DMS 273 (cell line): ENCODE data around the gene DEXI.
"Not testable (repeated sequence)": the region's sequence is repeated elsewhere in the genome, so short reads cannot be mapped to it uniquely, and the experiment has no call there.

Source experiments
- DNase-seq: peaks from one replicate; lab custom pipeline; 2025; ENCODE audit not compliant: unreplicated experiment; lab: John Stamatoyannopoulos, UW

The DEXI gene

DNA sequence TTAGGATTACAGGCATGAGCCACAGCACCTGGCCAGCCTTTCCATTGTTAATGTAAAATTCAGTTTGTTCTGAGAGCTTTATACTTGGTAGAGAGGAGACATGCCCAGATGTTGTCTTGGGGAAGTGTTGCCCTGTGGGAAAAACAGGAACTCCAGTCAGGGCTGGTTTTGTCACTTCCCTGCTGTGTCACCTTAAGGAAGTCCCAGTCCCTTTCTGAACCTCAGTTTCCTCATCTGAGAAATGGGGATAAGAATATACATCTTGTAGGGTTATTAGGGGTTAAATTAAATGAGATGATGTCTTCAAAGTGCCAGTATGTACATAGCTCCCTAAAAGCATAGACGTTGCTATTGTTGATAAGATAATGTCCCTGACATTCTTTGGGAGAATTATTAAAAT is 27.3 kb upstream of the DEXI start:
- DNase-seq: no peak

DNA sequence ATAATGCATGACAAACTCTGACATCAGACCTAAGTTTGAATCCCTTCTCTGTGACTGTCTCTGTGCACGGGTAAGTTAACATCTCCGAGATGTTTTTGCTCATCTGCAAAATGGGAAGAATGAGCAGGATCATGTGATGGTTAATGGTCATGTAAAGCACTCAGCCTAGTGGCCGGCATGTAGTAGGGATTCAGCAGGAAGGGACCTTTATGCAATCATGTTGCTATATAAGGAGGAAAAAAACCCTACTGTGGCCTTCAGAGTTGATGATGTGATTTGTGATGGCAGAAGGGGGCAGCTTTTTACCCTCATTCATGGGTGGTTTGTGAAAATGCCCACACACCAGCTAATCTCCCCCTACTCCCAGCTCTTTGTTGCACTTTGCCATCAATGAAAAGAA is 26.2 kb upstream of the DEXI start:
- no peak for DNase-seq

DNA sequence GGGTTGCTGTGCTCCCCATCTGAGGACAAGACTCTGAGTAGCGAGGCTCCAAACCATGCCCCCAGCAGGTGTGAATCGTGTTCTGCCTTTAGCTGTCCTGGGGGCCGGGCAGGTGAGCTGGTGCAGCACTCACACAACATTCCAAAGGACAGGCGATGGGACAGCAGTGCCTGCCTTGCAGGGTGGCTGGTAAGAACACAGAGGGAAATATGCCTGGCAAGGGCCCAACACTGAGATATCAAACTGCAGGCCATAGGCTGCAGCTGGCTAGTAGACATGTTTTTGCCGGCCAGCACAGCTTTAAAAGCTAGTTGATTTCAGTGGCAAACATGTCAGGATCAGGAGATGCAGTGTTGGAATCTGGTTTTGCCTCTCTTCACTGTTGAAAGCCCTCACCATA is 25.7 kb upstream of the DEXI start:
- no peak for DNase-seq

DNA sequence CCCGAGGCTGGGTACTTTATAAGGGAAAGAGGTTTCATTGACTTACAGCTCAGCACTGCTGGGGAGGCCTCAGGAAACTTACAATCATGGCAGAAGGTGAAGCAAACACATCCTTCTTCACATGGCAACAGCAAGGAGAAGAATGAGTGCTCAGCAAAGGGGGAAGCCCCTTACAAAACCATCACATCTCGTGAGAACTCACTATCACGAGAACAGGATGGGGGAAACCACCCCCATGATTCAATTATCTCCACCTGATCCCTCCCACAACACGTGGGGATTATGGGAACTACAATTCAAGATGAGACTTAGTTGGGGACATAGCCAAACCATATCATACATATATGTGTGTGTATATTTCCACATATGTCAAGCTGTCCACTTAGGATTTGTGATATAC is 24.3 kb upstream of the DEXI start:
- not testable (repeated sequence) for DNase-seq

DNA sequence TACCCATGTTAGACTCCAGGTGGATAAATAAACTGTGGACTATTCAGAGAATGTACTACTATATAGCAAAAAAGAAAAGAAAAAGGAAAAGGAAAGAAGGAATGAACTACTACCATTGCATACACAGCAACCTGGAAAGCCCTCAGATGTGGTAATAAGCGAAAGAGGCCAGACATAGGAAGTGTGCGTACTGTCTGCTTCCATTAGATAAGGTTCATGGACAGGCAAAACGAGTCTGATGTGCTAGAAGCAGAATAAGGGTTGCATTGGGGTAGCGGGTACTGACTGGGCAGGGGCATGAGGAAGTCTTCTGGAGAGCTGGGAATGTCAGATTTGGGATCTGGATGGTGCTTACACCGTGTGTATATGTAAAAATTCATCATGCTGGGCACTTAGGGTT is 23.9 kb upstream of the DEXI start:
- DNase-seq: no peak

DNA sequence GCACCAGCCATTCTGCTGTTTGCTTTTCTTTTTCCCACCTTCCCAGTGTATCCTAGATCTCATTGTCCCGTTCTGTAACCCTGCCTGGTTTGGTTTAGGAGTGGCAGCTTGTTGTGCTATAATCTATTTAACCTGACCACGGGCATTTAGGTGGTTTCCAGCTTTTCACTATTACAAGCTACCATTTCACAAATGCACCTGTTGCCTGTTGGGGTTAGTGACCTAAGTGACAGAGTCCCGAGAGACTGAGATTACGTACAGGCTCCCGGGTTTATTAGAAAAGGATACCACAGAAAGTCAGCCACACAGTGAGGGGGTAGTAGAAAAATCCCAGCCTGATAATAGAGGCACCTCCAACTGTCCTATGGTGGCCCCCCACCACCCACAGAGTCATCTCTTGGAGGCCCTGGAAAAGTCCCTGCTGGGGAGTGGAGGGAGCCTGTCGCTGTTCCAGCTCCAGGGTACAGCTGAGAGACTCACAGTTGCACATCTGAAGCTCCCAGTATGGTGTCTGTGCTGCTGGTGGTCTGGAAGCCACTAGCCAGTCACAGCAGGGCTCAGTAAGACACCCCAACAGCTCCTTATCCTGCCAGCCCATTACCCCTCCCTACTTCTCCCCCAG is 23.3 kb upstream of the DEXI start:
- DNase-seq: no peak

DNA sequence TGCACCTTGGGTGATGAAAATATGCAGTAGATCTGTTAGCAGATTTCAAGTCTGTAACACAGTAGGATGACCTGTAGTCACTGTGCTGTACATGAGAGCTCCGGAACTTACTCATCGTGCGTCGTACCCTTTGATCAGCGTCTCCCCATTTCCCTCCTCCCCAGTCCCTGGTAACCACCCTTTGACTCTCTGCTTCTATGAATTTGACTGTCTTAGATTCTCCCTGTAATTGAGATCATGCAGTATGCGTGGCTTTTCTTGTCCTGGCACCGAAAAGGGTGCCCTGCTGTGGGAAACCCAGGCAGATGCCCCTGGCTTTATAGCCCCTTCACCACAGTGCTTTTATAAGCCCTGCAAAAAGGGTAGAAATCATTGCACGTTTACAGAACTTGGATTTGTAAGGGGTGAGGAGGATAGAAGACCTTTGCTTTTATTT is 22.6 kb upstream of the DEXI start:
- DNase-seq: no peak

DNA sequence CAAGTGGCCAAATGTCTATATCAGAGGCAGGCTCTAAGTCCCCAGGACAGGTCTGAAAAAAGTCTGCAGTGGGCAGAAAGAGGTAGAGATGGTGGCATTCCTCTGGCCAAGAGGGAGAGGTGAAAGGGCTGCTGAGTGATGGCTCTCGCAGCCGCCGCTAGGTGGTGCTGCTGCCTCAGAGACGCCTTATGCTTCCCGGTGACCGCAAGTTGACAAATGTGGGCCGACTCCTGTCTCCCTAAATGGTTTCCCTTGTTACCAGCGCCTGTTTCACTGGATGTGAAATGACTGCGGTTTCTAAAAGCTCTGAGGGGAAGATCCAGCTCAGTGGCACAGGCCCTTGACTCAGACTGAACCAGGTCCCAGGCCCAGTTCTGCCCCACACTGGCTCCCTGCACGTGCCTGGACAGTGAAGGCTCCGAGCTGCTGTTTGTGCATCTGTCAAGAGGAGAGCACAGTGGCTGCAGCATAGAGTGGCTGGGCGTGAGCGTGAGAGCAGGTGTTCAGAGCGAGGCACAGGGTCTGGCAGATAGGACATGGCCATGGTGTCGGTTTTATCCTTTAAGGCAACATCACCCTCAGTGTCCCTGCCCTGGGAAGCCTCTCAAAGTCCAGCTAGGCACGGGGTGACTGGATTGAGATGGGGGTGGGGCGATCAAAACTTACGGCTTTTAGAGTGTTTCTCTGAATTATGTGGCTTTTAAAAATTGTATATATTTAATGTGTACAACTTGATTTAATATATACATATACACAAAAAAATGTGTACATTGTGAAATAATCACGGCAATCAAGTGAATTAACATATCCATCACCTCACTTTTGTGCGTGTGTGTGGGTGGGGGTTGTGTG is 22.0 kb upstream of the DEXI start:
- peak; percentile 89 for DNase-seq

DNA sequence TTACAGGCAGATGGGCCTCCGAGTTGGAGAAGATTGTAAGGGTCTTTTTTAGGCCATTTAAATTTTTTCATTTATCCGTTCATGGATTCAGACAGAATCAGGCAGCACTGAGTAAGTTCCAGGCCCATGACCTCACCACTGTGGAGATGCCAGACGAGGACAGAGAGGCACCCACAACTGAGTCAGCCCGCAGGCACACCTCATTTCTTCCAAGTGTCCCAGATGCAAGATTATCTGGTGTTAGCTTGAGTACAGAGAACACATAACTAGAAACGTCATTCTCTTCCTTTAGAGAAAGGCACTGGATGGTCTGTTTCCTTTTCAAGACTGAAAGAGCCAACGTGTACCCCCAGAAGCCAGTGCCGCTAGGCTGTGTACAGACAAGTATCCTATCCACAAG is 19.0 kb upstream of the DEXI start:
- DNase-seq: no peak

DNA sequence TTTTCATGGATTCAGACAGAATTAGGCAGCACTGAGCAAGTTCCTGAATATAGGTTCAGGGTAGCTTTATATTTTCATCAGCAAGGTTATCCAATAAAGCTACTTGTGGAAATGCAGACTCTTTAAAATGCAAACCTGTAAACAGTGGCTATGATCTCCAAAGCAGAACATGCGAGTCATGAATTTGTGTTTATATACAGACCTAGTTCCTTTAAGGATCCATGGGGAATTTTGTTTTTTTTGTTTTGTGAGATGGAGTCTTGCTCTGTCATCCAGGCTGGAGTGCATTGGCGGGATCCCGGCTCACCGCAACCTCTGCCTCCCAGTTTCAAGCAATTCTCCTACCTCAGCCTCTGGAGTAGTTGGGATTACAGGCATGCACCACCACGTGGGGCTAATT is 16.9 kb upstream of the DEXI start:
- DNase-seq: no peak

DNA sequence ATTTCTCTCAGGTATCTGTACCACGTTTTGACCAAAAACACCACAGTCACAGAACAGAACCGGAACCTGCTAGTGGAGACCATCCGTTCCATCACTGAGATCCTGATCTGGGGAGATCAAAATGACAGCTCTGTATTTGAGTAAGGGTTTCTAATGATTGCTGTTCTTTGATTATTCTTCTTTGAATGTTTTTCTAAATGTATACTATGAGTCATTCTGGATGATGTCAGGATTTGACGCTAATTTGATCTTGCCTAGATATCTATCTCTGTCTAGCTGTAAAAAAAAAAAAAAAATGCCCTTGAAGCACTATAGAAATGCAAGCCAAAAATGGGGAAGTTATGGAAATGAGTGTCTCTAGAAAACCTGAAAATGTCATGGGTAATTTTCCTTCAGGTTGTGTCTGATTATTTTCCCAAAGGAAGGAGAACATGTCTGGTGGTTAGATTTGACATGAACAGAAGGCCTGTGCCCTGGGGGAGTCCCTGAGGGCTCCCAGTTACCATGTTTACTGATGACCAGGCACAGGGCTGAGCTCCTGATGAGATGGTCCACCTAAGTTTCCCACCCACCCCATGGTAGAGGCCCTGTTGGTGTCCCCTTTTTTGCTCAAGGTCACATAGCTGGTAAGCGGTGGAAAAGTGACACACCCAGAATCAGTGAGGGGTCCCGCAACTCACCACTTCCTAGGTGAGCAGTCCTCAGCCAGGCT is 15.7 kb upstream of the DEXI start:
- no peak for DNase-seq

DNA sequence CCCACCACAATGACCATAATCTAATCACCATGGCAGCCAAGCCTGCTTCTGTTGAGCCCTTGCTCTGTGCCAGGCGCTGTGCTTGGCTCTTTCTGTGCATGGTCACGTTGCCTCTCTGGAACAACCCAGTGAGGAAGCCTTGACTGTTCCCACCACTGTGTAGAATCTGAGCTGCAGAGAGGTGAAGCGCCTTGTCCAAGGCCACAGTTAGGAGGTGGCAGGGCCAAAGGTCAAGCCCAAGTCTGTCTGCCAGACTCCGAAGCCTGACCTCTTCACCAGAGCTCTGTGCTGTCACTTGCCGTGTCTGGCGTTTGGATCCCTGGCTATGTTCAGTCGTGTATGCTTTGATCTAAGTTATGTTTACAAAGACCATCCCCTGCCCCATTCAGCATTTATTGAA is 12.6 kb upstream of the DEXI start:
- DNase-seq: no peak

DNA sequence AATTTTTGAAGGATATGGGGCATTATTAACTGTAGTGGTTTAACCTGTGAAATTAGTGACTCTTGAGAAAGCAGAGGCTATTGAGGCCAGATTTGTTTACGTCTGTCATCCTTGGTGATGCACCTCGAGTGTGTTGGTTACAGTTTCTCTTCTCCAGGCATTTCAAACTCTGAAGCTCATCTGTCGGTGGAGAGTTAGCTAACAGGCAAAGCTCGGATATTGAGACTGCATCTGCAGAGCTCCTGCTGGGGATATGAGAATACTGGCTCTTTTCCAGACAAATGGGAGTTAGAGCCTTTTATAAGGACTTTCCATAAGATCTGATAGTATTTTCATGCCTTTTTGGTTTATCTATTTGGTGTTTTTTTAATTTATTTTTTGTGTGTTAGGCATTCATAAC is 8.8 kb upstream of the DEXI start:
- peak; percentile 50 for DNase-seq

DNA sequence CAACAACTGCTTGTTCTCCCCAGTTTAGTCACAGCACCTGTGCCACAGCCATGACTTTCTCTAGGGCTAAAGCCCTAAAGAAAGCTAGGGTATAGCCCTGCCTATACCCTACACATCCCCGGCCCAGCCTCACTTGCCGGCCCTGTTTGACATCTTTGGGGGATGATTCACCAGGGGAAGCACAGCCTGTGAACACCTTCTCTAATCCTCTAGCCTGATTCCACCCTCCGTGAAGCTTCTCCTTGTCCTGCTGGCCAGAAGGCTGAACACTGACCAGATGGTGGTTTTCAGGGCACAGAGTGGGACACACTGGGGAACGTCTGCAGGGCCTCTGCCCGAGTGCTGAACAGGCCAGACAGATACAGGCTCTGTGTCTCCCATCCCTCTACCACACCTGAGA is 8.1 kb upstream of the DEXI start:
- no peak for DNase-seq

DNA sequence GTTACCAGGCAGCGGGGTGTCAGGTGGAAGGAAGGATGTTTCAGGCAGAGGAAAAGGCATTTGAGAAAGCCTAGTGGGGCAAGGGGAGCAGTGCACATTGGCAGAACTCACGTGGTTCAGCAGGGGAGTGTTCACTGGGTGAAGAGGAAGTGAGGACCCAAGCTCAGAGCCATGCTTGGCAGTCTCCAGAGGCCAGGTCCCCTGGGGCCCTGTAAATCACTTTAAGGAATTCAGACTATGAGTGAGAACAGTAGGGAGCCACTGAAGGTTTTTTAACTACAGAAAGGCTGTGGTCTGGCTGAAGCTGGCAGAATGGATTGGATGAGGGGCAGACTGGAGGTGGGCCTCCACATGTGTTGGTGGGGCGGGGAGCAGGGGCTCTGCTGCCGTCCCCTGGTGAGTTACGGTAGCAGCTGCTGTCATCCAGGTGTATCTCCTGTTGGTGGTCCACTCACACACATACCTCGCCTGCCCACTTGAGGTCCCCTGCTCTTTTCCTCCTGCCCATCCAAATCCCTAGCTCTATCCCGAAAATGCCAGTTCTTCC is 7.2 kb upstream of the DEXI start:
- peak; percentile 19 for DNase-seq

DNA sequence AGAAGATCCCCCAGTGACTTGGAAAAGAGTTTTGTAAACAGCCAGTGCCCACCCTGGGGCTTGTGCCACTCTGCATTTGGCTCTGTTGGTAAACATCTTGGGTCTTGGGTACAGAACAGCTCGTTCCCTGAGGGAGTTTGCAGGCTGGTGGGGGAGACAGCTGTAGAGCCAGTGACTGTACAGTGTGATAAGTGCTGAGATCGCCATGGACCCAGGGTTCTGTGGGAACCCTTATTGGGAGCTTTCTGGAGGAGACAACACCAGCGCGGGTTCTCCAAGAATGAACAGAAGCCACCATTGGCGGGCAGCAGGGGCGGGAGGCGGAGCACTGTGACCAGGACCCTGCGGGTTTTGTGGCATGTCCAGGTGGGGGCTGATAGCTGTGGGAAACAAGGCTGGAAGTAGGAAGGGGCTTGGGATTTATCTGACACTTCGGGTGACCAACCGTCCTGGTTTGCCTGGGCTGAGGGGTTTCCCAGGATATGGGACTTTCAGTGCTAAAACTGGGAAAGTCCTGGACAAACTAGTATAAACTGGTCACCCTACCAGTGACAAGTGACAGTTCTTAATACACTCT is 5.0 kb upstream of the DEXI start:
- DNase-seq: no peak

DNA sequence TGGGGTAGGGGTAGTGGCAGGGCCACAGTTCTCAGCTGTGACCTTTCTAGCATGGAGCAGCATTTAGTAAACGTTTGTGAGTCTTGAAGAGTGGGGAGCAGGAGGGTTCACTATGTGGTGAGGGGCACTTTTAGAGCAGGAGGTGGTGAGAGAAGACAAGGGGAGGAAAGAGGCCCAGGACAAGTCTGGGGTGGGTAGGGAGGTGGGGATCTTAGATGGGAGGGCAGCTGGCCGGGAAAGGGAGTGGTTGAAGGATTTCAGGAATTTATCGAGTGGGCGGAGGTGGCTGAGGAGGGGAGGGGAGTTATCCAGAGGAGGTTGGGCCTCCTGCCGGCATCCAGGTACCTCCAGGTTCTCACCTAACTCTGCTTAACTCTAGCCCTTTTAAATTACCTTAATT is 4.0 kb upstream of the DEXI start:
- no peak for DNase-seq

DNA sequence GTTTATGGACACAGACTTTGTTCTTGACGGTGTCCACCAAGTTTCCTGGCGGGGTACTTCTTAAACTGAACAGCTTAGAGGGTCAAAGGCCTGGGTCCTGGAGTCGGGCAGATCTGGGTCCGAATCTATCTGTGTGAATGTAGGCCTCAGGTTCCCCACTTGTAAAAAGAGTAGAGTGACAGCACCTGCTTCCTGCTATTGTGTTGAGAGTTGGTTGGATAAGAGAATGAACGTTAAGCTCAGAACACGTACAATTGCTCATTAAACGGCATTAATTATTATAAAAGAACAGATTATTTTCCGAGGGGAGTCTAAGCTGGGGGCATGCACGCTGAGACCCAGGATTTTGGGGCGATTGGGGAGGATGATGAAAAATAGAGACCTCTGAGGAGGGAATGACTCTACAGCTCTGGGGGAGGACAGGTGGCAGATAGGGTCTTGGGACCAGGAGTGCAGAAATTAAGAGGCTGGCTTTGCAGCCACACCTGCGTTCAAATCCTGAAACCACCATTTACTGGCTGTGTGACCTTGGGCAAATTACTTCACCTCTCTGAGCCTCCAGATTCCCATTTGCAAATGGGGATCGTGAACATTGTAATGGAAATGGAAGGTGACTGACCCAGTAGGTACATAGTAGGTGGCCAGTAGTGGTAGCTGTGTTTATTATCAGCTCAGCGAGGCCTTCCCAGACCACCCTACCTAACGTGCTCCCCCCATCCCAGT is 3.0 kb upstream of the DEXI start:
- no peak for DNase-seq

DNA sequence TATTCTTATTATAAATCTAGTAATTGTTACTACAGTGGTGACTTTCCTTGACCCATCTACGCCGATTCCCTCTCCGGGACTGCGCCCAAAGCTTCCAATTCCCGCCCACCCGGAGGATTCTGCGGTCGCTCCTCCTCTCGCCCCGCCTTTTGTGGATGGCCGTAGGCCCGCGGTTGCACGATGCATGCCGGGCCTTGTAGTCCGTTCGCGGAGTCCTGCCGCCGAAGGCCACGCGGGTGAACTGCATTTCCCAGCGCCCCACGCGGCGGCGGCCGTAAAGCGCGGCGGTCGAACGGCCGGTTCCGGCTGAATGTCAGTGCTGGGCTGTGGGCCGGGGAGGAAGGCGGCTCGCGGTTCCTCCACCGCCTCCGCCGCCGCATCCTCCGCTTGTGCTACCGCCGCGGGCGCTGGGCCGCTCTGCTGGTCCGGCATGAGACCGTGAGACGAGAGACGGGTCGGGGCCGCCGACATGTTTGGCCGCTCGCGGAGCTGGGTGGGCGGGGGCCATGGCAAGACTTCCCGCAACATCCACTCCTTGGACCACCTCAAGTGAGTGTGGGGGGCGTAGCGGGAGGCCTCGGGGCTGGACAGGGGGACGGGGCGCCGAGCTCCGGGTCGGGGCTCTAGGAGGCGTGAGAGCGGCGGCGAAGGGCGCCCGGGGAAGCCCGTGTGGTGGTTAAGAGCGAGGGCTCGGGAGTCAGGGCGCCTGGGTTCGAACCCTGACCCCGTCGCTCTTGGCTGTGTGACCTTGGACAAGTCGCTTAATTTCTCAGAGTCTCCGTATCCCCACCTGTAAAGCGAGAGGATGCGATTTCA is 2.2 kb upstream of the DEXI start, which contains the start of gene CLEC16A:
CLEC16A (plus strand) TSS at position 316 of the 816 bp plus-strand sequence; CDS start at position 470, 154 bp downstream.
- peak; percentile 99 for DNase-seq

DNA sequence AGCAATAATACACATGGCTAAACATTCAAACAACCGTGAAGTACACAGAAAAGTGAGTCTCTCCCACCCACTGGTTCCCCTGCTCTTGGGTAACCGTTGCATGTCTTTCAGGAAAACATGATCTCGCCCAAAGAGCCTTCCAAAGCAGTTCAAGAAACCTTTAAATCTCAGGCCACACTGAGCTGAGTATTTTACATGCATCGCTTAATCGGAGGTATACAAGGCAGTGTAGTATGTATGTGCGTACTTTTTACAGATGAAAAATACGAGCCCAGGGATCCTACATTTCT is 741 bp upstream of the DEXI start:
- no peak for DNase-seq
